Stimulated activated CD4-positive, alpha-beta T cell treated with anti-CD3 and anti-CD28 coated beads, Interleukin-1b, Interleukin-23, amount 100 ng/mL, for 24 hours (primary cell): ENCODE data around the gene KLHL17.
A peak's percentile ranks its signal among the peaks of the same experiment; 100 is the strongest.
"Not testable (repeated sequence)": the region's sequence is repeated elsewhere in the genome, so short reads cannot be mapped to it uniquely, and the experiment has no call there.

ENCODE experiments used
- DNase-seq, 4 experiments: peaks; one replicate each; pipeline ENCODE4 v3.0.0-alpha.2; 2020; ENCODE audit warnings: low read depth in 4 of 4, low spot score in 1 of 4

The KLHL17 gene

GRCh38 chr1:998995-999724 lies 38.8 kb downstream of the KLHL17 start:
- no peak for DNase-seq

GRCh38 chr1:999725-1000356 lies 39.5 kb downstream of the KLHL17 start, which contains the start of gene HES4:
Gene HES4 (minus strand): TSS chr1:1000097. CDS start chr1:999973, 124 bp downstream.
- DNase-seq: peak in 2 of 4 experiments; percentile 55

GRCh38 chr1:1000357-1001056 lies 40.1 kb downstream of the KLHL17 start:
- DNase-seq: peak in 3 of 4 experiments; percentile 46 to 57 (median 51)

GRCh38 chr1:1001057-1001783 lies 40.8 kb downstream of the KLHL17 start:
- no peak for DNase-seq

DNA sequence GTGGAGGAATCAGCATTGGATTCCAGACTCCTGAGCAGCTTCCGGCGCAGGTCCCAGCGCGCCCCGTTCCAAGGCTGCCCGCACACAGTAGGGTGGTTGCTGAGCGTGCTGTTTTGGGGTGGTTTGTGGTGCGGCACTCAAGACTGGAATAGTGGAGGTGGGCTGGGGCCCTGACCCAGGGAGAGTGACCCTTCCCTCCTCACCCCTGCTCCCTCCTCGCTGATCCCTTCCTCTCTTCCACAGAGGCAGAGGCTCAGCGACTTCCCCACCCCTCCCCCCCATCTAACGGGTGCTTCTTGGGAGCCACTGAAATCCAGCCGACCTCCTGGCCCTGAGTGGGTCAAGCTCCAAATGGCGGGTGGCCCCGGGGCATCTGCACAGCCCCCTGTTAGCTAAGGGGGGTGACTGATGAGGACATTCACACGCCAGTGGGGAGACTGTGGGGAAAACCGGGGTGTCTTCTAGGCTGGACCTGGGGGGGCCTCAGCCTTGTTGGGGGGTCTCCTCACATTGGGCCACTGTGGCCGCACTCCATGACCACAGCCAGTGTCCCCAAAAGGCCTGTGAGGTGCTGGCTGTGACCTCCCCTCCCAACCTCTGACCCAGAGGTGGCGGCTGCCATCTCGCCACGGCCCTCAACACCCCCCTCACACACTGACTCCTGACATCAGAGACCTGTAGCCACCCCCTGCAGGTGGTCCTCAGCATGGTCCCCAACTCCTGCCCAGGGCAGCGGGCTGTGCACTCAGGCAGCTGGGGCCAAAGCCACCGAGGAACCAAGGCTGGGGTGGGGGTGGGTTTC lies 43.4 kb downstream of the KLHL17 start:
- DNase-seq: no peak

GRCh38 chr1:1004420-1004779 lies 44.0 kb downstream of the KLHL17 start:
- no peak for DNase-seq

DNA sequence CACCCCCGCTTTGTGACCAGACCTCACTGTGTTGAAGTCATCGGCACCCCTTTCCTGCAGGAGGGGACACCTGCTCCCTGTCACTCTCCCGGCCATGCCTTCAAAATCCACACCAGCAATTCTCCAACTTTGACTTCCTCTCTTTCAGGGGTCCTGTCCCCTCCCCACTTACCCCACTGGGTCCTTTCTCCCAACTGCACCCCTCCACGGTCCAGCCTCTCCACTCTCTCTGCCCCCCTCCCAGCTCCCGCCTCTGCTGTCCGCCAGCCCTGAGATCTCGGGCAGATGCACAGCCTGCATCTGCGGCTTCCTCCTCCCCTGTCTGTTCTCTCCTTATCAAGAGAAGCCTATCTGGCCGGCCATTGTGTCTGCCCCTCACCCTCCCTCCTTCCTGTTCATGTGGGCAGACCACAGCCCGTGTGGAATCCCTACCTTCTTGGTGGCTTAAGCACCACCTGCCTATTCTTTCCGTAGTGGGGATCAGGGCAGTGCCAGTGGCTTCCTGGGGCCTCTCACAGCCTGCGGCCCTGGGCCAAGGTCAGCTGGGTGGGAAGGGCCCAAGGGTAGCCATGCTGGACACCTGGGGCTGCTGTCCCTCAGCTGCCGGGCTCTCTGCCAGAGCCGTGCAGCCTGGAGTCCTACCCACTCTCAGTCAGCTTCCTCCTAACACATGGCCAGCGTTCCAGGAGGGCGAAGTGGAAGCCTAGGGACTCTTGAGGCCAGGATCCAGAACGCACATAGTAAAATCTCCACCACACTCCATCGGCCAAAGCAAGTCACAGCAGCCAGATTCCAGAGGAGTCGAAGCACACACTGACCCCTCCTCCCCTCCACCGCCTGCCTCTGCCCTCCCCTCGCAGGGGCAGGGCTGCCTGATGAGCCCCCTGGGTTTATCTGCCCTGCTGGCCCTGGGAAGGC lies 44.7 kb downstream of the KLHL17 start:
- DNase-seq: no peak

- no peak for DNase-seq
Measured at GRCh38 chr1:1005774-1006304, 45.5 kb downstream of the KLHL17 start.

- DNase-seq: no peak
Measured at GRCh38 chr1:1006305-1007159, 46.1 kb downstream of the KLHL17 start.

- not testable (repeated sequence) for DNase-seq
Measured at GRCh38 chr1:1010131-1010530, 49.7 kb downstream of the KLHL17 start.

GRCh38 chr1:1011396-1011949 lies 51.1 kb downstream of the KLHL17 start:
- no peak for DNase-seq

DNA sequence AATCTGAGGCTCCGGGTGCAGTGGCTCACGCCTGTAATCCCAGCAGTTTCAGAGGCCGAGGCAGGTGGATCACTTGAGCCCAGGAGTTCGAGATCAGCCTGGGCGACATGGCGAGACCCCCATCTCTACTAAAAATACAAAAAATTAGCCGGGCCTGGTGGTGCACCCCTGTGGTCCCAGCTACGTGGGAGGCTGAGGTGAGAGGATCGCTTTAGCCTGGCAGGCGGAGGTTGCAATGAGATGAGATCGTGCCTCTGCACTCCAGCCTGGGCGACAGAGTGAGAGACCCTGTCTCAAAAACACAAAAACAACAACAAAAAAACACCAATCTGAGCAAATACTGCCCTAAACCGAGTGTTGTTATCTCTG lies 52.3 kb downstream of the KLHL17 start:
- not testable (repeated sequence) for DNase-seq

- DNase-seq: peak; percentile 57 to 75 (median 66)
Measured at GRCh38 chr1:1013105-1013921, 52.9 kb downstream of the KLHL17 start, which contains the start of gene ISG15. Gene ISG15 (plus strand): TSS chr1:1013497. CDS start chr1:1013574, 77 bp downstream.

DNA sequence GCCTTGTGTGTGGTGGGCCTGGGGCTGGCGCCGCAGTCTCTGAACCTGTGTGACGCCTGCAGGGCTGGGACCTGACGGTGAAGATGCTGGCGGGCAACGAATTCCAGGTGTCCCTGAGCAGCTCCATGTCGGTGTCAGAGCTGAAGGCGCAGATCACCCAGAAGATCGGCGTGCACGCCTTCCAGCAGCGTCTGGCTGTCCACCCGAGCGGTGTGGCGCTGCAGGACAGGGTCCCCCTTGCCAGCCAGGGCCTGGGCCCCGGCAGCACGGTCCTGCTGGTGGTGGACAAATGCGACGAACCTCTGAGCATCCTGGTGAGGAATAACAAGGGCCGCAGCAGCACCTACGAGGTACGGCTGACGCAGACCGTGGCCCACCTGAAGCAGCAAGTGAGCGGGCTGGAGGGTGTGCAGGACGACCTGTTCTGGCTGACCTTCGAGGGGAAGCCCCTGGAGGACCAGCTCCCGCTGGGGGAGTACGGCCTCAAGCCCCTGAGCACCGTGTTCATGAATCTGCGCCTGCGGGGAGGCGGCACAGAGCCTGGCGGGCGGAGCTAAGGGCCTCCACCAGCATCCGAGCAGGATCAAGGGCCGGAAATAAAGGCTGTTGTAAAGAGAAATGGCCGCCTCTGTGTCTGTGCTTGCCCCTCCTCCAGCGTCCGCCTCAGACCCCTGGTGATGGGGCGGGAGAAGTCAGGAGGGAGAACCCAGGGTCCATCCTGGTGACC lies 53.7 kb downstream of the KLHL17 start:
- DNase-seq: no peak

DNA sequence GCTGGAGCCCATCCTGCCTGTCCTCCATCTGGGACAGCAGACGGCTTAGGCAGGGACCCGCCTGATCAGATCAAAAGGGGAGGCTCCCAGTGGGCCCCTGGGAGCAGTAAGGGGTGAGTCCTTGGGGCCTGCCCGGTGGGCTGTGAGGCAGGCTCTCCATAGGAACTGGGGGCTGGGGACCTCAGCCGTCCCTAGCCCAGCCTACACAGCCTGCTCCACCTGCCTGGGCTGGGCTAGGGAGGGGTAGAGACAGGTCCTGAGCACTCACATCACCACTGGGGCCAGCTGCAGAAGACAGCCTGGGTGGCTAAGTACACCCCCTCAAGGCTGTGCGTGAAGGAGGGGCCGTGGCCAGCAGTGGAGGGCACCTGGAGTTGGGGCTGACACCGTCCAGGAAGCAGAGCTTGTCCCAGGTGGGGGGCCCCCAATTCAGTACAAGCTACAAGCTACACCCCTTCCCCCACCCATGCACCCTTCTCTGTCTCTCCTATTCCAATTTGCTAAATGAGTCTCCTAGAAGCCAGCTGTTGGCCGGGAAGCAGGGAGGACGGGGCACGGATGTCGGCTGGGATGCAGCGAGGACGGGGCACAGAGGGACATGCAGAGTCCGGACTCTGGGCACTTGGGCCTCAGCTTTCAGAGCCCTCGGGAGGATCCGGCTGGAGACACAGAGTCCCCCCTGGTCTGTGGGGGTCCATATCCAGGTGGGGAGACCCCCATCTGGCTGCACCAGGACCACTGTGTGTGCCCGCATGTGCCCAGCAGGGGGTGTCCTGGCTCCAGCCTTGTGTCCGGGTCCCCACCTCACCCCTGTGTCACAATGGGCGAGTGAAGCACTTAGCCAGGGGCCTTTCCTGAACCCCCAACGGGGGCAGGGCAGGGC lies 54.7 kb downstream of the KLHL17 start:
- DNase-seq: no peak
